ENCODE data around the gene TXNDC2. TPM values are rescaled to one million over a fixed set of nuclear protein-coding genes. Genes with fewer than 3 reads are reported as not detected.

TXNDC2 gene
- total and polyA plus RNA-seq, 2 experiments from 2014 or later: not detected

DNA sequence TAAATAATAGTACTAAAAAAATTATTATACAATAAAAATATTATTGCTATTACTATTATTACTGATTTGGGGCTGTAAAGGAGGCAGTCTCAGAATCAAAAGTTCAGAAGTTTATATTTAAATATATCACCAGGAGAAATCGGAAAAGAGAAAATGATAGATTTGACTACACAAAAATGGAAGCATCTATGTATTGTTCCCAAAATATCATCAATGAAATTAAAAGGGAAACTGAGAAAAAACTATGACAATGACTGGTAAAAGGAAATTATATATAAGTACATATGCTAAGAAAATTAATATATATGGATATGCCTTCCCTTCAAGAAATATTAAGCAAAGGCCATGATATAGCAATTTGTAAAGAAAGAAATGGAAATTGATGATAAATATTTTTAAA, 7.7 kb upstream of the TXNDC2 start:
- H3K27me3 ChIP-seq: no peaks in the 10 kb centered on the region
- H3K9me3 ChIP-seq (ENCODE audit: low read depth): no peaks in the 10 kb centered on the region
- DNase-seq (ENCODE audit: low read depth in 1 of 2, low spot score in 1 of 2): no peak
- H3K4me1 ChIP-seq (ENCODE audit: low read depth): peaks cover 9% of the 10 kb centered on the region
- no peak overlapping the region for H3K4me3 ChIP-seq
- no peaks in the 10 kb centered on the region for H3K36me3 ChIP-seq
- TF ChIP-seq, protein P1, sequence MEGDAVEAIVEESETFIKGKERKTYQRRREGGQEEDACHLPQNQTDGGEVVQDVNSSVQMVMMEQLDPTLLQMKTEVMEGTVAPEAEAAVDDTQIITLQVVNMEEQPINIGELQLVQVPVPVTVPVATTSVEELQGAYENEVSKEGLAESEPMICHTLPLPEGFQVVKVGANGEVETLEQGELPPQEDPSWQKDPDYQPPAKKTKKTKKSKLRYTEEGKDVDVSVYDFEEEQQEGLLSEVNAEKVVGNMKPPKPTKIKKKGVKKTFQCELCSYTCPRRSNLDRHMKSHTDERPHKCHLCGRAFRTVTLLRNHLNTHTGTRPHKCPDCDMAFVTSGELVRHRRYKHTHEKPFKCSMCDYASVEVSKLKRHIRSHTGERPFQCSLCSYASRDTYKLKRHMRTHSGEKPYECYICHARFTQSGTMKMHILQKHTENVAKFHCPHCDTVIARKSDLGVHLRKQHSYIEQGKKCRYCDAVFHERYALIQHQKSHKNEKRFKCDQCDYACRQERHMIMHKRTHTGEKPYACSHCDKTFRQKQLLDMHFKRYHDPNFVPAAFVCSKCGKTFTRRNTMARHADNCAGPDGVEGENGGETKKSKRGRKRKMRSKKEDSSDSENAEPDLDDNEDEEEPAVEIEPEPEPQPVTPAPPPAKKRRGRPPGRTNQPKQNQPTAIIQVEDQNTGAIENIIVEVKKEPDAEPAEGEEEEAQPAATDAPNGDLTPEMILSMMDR (IDR thresholded peaks at IDR 0.05; ENCODE audit: low read depth, low read length): no peak
- no peak overlapping the region for H3K27ac ChIP-seq

DNA sequence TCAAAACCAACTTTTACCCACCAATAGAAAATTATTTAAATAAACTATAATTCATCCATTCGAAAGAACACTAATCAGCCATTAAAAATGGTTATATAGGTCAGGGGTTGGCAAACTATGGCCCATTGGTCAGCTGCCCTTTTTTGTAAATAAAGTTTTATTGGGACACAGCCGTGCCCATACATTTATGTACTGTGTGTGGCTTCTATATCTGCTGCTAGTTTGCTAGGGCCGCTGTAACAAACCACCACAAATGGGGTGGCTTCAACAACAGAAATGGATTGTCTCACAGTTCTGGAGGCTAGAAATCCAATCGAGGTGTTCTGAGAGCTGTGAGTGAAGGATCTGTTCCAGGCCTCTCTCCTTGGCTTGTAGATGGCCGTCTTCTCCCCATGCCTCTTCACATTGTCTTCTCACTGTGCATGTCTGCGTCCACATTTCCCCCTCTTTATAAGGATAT, 7.0 kb upstream of the TXNDC2 start:
- Histone ChIP-seq H3K4me1 (ENCODE audit: low read depth) (peaks cover 9% of the 10 kb centered on the region), H3K9me3 (ENCODE audit: low read depth) (no peaks in the 10 kb centered on the region), H3K27me3 (no peaks in the 10 kb centered on the region), H3K27ac (no peak overlapping the region), H3K4me3 (no peak overlapping the region), H3K36me3 (no peaks in the 10 kb centered on the region)
- DNase-seq (ENCODE audit: low read depth in 1 of 2, low spot score in 1 of 2): no peak
- TF ChIP-seq, protein P1 (IDR thresholded peaks at IDR 0.05; ENCODE audit: low read depth, low read length): no peak

DNA sequence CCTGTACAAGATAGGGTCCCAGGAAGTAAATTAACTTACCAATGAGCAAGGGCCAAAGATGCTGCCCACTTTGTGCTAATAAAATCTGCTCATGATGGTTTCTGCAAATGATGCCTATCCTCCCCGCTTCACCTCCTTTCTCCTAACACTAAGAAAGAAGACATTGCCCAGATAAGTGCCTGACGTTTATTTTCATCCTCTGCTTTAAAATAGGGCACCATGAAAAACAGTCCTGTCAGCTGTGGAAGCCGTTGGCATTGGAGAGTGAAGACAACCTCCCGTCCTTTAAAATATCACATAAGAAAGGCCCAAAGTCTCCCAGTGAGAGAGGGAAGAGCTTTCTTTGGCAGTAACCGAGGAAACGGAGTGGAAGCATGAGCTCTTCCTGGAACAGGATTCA, 1.7 kb upstream of the TXNDC2 start:
- Histone ChIP-seq H3K27me3 (no peaks in the 10 kb centered on the region), H3K9me3 (ENCODE audit: low read depth) (no peaks in the 10 kb centered on the region), H3K27ac (no peak overlapping the region), H3K4me1 (ENCODE audit: low read depth) (no peaks in the 10 kb centered on the region), H3K36me3 (no peaks in the 10 kb centered on the region), H3K4me3 (no peak overlapping the region)
- DNase-seq (ENCODE audit: low read depth in 1 of 2, low spot score in 1 of 2): no peak
- TF ChIP-seq, protein P1 (IDR thresholded peaks at IDR 0.05; ENCODE audit: low read depth, low read length): no peak

DNA sequence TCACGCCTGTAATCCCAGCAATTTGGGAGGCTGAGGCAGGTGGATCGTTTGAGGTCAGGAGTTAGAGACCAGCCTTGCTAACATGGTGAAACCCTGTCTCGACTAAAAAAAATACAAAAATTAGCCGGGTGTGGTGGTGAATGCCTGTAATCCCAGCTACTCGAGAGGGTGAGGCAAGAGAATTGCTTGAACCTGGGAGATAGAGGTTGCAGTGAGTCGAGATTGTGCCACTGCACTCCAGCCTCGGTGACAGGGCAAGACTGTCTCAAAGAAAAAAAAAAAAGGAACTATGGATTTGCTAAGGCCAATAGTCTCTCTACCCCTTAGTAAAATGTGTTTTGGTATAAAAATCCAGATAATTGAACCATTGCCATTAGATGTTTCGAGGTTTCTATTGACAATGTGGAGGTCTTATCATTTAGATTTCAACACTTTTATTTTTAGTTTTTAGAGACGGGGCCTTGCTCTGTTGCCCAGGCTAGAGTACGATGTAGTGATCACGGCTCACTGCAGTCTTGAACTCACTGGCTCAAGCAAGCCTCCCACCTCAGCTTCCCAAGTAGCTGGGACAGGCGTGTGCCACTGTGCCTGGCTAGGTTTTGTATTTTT, 1.1 kb upstream of the TXNDC2 start:
- Histone ChIP-seq H3K4me1 (ENCODE audit: low read depth) (no peaks in the 10 kb centered on the region), H3K9me3 (ENCODE audit: low read depth) (no peaks in the 10 kb centered on the region), H3K4me3 (no peak overlapping the region), H3K27me3 (no peaks in the 10 kb centered on the region), H3K27ac (no peak overlapping the region), H3K36me3 (no peaks in the 10 kb centered on the region)
- TF ChIP-seq, protein P1 (IDR thresholded peaks at IDR 0.05; ENCODE audit: low read depth, low read length): no peak
- DNase-seq (ENCODE audit: low read depth in 1 of 2, low spot score in 1 of 2): no peak

DNA sequence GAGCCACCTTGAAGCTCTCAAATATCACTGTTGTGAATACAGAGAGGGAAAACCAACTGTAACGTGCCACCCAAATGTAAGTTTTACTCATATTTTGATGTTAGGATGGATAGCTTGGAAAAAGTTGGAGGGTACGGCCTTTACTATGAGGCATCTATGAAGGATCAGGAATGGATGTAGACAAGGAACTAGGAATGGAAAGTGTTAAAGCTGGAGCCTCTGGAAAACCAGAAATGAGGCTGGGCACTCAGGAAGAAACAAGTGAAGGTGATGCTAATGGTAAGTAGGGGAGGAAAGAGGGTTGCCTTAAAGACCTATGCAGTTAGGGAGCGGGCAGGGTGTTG, 204 bp downstream of the TXNDC2 start:
- Histone ChIP-seq H3K27me3 (no peaks in the 10 kb centered on the region), H3K4me1 (ENCODE audit: low read depth) (no peaks in the 10 kb centered on the region), H3K36me3 (no peaks in the 10 kb centered on the region), H3K27ac (no peak overlapping the region), H3K4me3 (no peak overlapping the region), H3K9me3 (ENCODE audit: low read depth) (no peaks in the 10 kb centered on the region)
- no peak for DNase-seq (ENCODE audit: low read depth in 1 of 2, low spot score in 1 of 2)
- TF ChIP-seq, protein P1 (IDR thresholded peaks at IDR 0.05; ENCODE audit: low read depth, low read length): no peak

All from cardiac muscle cell (in vitro differentiated cells and primary cell).